Measurements from ENCODE around the gene SPRYD4.
A peak's percentile ranks its signal among the peaks of the same experiment; 100 is the strongest.

SPRYD4 gene

DNA sequence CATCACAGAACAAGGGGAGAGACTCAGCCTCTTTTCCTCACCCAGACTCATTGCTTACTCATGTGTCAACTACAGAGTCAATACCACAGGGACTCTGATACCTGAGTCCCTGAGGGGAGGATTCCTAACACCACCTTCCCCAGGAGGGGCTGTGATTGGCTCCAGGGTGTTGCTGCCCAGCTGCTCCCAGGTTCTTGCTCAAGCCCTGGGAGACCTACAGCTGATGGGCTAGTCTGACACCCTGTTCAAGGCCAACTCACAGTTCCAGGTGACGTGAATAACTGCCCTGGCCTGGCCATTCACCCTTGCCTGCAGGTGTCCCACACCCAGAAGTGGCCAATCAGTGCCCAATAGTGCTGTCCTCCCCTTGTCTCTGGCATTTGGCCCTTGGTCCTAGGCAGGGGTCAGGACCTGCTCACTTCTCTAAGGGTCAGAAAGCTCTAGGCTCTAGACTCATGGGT lies 8.6 kb downstream of the SPRYD4 start:
- TF ChIP-seq, protein P1, sequence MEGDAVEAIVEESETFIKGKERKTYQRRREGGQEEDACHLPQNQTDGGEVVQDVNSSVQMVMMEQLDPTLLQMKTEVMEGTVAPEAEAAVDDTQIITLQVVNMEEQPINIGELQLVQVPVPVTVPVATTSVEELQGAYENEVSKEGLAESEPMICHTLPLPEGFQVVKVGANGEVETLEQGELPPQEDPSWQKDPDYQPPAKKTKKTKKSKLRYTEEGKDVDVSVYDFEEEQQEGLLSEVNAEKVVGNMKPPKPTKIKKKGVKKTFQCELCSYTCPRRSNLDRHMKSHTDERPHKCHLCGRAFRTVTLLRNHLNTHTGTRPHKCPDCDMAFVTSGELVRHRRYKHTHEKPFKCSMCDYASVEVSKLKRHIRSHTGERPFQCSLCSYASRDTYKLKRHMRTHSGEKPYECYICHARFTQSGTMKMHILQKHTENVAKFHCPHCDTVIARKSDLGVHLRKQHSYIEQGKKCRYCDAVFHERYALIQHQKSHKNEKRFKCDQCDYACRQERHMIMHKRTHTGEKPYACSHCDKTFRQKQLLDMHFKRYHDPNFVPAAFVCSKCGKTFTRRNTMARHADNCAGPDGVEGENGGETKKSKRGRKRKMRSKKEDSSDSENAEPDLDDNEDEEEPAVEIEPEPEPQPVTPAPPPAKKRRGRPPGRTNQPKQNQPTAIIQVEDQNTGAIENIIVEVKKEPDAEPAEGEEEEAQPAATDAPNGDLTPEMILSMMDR (IDR thresholded peaks at IDR 0.05; ENCODE audit: insufficient read depth, low read depth, low read length, missing control alignments), result no peak

DNA sequence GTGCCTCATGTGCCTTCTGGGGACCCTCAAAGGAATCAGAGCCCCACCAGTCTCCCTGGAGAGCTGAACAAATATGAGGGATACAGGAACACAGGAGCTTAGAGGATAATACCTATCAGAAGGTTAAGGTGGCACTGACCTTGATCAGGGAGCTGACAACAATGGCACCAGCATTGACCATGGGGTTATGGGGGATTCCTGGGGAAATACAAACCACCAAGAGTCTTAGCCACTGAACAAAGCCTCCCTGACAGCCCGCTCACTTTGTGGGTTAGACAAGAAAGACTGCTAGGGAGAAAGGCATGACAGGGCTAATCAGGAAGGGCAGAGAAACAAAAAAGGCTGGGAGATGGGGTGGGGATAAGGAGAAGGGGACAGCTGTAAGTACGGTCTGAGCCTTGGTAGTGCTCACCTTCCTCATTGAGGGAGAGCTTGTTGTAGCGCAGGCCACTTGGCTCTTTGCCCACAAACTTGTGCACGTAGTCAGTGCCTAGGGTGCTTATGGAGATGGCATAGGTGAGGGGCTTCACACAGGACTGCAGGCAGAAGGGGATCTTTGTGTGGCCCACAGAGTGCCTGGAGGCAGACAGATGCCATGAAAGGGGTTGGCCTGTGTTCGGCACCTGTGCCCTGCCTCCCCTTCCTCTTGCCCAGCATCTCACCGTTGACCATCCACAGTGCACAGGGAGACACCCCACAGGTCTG lies 9.3 kb downstream of the SPRYD4 start:
- TF ChIP-seq, protein P1 (IDR thresholded peaks at IDR 0.05; ENCODE audit: insufficient read depth, low read depth, low read length, missing control alignments), result no peak
- DNase-seq (ENCODE audit: low read depth), result no peak
- no peak overlapping the region for H3K4me3 ChIP-seq (ENCODE audit: low read length)

More for the DNA sequence above, 8.6 kb downstream of the SPRYD4 start:
- no peak overlapping the region for H3K4me3 ChIP-seq (ENCODE audit: low read length)
- peak; percentile 56 for DNase-seq (ENCODE audit: low read depth)

DNA sequence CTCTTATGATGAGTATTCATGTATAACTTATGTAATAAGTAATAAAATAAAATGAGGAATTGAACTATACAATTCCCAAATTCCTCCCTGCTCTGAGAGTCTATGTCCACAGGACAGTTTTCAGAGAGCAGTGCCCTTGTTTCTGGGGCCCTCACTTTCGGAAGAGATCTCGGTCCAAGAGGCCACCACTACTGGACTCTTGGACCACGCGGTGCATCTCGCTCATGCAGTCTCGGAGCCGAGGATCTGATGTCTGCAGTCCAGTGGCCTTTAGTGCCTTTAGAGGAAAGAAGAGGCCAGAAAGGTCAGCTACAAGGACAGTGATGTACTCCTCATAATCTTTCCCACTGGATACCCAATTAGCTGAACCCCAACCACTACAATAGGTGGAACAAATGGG lies 11.2 kb downstream of the SPRYD4 start:
- no peak for DNase-seq (ENCODE audit: low read depth)
- TF ChIP-seq, protein P1 (IDR thresholded peaks at IDR 0.05; ENCODE audit: insufficient read depth, low read depth, low read length, missing control alignments), result no peak
- no peak overlapping the region for H3K4me3 ChIP-seq (ENCODE audit: low read length)

DNA sequence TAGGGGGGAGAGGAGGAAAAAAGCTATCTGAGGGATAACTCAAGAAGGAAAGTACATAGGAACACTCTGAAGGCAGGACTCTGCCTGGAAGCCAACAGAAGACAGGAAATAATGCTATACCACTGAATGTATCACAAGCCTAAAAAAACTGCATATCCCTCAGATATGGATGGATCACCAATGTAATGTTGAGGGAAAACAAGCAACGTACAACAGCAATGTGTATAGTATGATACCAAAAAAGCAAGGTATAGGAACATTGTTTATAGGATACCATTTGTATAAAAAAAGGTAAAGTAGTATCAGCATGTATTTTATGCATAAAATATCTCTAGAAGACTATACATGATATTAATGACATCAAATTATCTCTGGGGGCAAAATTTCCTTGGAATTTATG lies 16.2 kb downstream of the SPRYD4 start:
- TF ChIP-seq, protein P1 (IDR thresholded peaks at IDR 0.05; ENCODE audit: insufficient read depth, low read depth, low read length, missing control alignments), result no peak
- H3K4me3 ChIP-seq (ENCODE audit: low read length), result no peak overlapping the region
- no peak for DNase-seq (ENCODE audit: low read depth)

DNA sequence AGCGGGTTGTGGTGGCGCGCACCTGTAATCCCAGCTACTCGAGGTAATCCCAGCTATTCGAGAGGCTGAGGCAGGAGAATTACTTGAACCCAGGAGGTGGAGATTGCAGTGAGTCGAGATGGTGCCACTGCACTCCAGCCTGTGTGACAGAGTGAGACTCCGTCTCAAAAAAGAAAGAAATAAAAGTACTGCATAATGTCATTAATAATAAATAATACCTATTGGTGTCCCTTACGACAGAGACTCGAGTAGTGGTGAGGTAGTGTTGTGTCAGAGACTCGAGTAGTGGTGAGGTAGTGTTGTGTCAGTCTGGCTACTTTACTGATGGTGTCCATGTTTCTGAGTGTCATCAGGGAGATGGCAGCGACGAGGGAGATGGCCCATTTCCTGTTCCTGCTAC lies 18.3 kb downstream of the SPRYD4 start:
- no peak for DNase-seq (ENCODE audit: low read depth)
- TF ChIP-seq, protein P1 (IDR thresholded peaks at IDR 0.05; ENCODE audit: insufficient read depth, low read depth, low read length, missing control alignments), result no peak
- H3K4me3 ChIP-seq (ENCODE audit: low read length), result no peak overlapping the region

DNA sequence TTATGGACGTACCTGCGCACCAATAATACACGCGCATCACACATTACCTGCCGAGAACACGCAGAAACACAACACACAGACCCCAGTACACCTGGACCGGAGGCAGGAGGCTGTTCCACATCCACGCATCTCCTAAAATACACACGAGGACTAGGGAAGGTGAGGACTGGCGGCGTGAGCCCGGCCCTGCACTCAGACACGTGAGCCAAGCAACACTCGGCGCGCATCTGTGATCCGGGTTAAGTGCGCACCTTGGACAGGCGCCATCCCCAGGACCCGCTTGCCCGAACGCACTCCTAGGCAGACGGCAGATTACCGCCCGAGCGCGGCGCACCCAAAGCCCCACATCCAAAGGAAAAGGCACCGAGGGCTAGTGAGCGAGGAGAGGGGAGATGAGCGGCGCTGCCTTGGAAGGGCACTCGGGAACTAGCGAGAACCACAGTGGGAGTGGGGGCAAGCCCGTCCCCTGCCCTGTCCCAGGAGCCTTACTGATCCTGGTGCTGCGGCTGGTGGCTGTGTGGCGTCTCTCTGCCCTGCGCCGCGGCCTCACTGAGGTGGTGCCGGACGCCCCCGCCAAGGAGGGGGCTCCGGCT lies 19.2 kb downstream of the SPRYD4 start:
- peak overlapping the region; percentile 58 for H3K4me3 ChIP-seq (ENCODE audit: low read length)
- DNase-seq (ENCODE audit: low read depth), result peak; percentile 39

More for the DNA sequence above, 19.2 kb downstream of the SPRYD4 start:
- TF ChIP-seq, protein P1 (IDR thresholded peaks at IDR 0.05; ENCODE audit: insufficient read depth, low read depth, low read length, missing control alignments), result no peak

Data from epithelial cell of esophagus (primary cell).